ENCODE results near the gene TREML2.

The TREML2 gene

GRCh38 chr6:41177695-41178094 lies 23.3 kb downstream of the TREML2 start:
- ATAC-seq (replicated peaks): no peak
- H3K9me3 Mint-ChIP-seq: peaks cover 0 to 5% of the 10 kb centered on the region in 2 donors
- H3K27me3 Mint-ChIP-seq: no peaks in the 10 kb centered on the region
- no peak overlapping the region for H3K4me3 Mint-ChIP-seq
- no peak for DNase-seq
- H3K36me3 Mint-ChIP-seq: peaks cover 4% of the 10 kb centered on the region in 2 donors
- H3K27ac Mint-ChIP-seq: no peak overlapping the region
- peaks cover 9 to 17% of the 10 kb centered on the region in 2 donors for H3K4me1 Mint-ChIP-seq

- Mint-ChIP-seq H3K36me3 (peaks cover 4% of the 10 kb centered on the region in 2 donors), H3K9me3 (peaks cover 0 to 4% of the 10 kb centered on the region in 2 donors), H3K4me1 (peaks cover 6 to 12% of the 10 kb centered on the region in 2 donors), H3K4me3 (no peak overlapping the region), H3K27me3 (no peaks in the 10 kb centered on the region), H3K27ac (no peak overlapping the region)
- DNase-seq (no peak), ATAC-seq (replicated peaks) (no peak)
Measured at GRCh38 chr6:41177287-41177686, 23.7 kb downstream of the TREML2 start.

- Mint-ChIP-seq H3K4me1 (peaks cover 3 to 6% of the 10 kb centered on the region in 2 donors), H3K27me3 (no peaks in the 10 kb centered on the region), H3K27ac (no peak overlapping the region), H3K4me3 (no peak overlapping the region), H3K36me3 (peaks cover 4% of the 10 kb centered on the region in 2 donors), H3K9me3 (peaks cover 0 to 4% of the 10 kb centered on the region in 2 donors)
- DNase-seq (no peak), ATAC-seq (replicated peaks) (no peak)
Measured at GRCh38 chr6:41176189-41176588, 24.8 kb downstream of the TREML2 start.

GRCh38 chr6:41175084-41175483 lies 25.9 kb downstream of the TREML2 start:
- ATAC-seq (replicated peaks) (no peak), DNase-seq (no peak)
- Mint-ChIP-seq H3K27me3 (no peaks in the 10 kb centered on the region), H3K36me3 (peaks cover 4% of the 10 kb centered on the region in 2 donors), H3K27ac (no peak overlapping the region), H3K4me1 (peaks cover 6 to 11% of the 10 kb centered on the region in 2 donors), H3K9me3 (peaks cover 0 to 4% of the 10 kb centered on the region in 2 donors), H3K4me3 (no peak overlapping the region)

- H3K4me1 Mint-ChIP-seq: peaks cover 6 to 11% of the 10 kb centered on the region in 2 donors
- H3K9me3 Mint-ChIP-seq: peaks cover 0 to 4% of the 10 kb centered on the region in 2 donors
- peak overlapping the region; percentile 53 for H3K27ac Mint-ChIP-seq
- H3K27me3 Mint-ChIP-seq: no peaks in the 10 kb centered on the region
- H3K4me3 Mint-ChIP-seq: no peak overlapping the region
- DNase-seq: no peak
- H3K36me3 Mint-ChIP-seq: peaks cover 4% of the 10 kb centered on the region in 2 donors
- ATAC-seq (replicated peaks): peak; percentile 65 to 88
Measured at GRCh38 chr6:41174610-41175009, 26.3 kb downstream of the TREML2 start.

- Mint-ChIP-seq H3K27ac (no peak overlapping the region), H3K36me3 (peaks cover 4% of the 10 kb centered on the region in 2 donors), H3K4me3 (no peak overlapping the region), H3K27me3 (peaks cover 2 to 9% of the 10 kb centered on the region in 2 donors), H3K9me3 (peaks cover 0 to 4% of the 10 kb centered on the region in 2 donors), H3K4me1 (peaks cover 12 to 20% of the 10 kb centered on the region in 2 donors)
- DNase-seq (no peak), ATAC-seq (replicated peaks) (no peak)
Measured at GRCh38 chr6:41171908-41172307, 29.0 kb downstream of the TREML2 start.

- Mint-ChIP-seq H3K36me3 (peaks cover 4% of the 10 kb centered on the region in 2 donors), H3K27me3 (peaks cover 4 to 11% of the 10 kb centered on the region in 2 donors), H3K9me3 (peaks cover 0 to 4% of the 10 kb centered on the region in 2 donors), H3K4me3 (no peak overlapping the region), H3K4me1 (peaks cover 11 to 22% of the 10 kb centered on the region in 2 donors), H3K27ac (peak overlapping the region; percentile 15)
- DNase-seq (no peak), ATAC-seq (replicated peaks) (no peak)
Measured at GRCh38 chr6:41170547-41171160, 30.3 kb downstream of the TREML2 start.

GRCh38 chr6:41167173-41167963 lies 33.6 kb downstream of the TREML2 start:
- no peak overlapping the region for H3K4me3 Mint-ChIP-seq
- no peak for DNase-seq
- no peaks in the 10 kb centered on the region for H3K9me3 Mint-ChIP-seq
- no peaks in the 10 kb centered on the region for H3K36me3 Mint-ChIP-seq
- peaks cover 8 to 11% of the 10 kb centered on the region in 2 donors for H3K27me3 Mint-ChIP-seq
- no peak overlapping the region for H3K27ac Mint-ChIP-seq
- ATAC-seq (replicated peaks): peak; percentile 51 to 58
- peaks cover 19 to 35% of the 10 kb centered on the region in 2 donors for H3K4me1 Mint-ChIP-seq

- H3K4me1 Mint-ChIP-seq: peaks cover 23 to 39% of the 10 kb centered on the region in 2 donors
- peaks cover 16 to 18% of the 10 kb centered on the region in 2 donors for H3K27me3 Mint-ChIP-seq
- no peaks in the 10 kb centered on the region for H3K36me3 Mint-ChIP-seq
- peak; percentile 48 to 58 for ATAC-seq (replicated peaks)
- no peak for DNase-seq
- H3K4me3 Mint-ChIP-seq: no peak overlapping the region
- no peaks in the 10 kb centered on the region for H3K9me3 Mint-ChIP-seq
- H3K27ac Mint-ChIP-seq: no peak overlapping the region
Measured at GRCh38 chr6:41164551-41165120, 36.3 kb downstream of the TREML2 start.

- no peak overlapping the region for H3K27ac Mint-ChIP-seq
Measured at GRCh38 chr6:41163419-41163717, 37.6 kb downstream of the TREML2 start.

GRCh38 chr6:41162687-41163418 lies 38.1 kb downstream of the TREML2 start, which contains the start of gene TREM2:
TSS of gene TREM2 (minus strand) at chr6:41163116. CDS start at chr6:41163082, 34 bp downstream.
- Mint-ChIP-seq H3K27ac (no peak within 1 kb of the TSS), H3K9me3 (no peaks in the 10 kb centered on the region), H3K36me3 (no peaks in the 10 kb centered on the region), H3K4me1 (peaks cover 23 to 39% of the 10 kb centered on the region in 2 donors), H3K27me3 (peaks cover 16 to 18% of the 10 kb centered on the region in 2 donors), H3K4me3 (peak within 1 kb of the TSS in 1 of 2 donors; percentile 45)
- DNase-seq (no peak), ATAC-seq (replicated peaks) (no peak)

More at GRCh38 chr6:41163419-41163717, 37.6 kb downstream of the TREML2 start:
- peaks cover 16 to 18% of the 10 kb centered on the region in 2 donors for H3K27me3 Mint-ChIP-seq
- H3K4me1 Mint-ChIP-seq: peaks cover 23 to 39% of the 10 kb centered on the region in 2 donors
- no peak overlapping the region for H3K4me3 Mint-ChIP-seq
- no peaks in the 10 kb centered on the region for H3K9me3 Mint-ChIP-seq
- DNase-seq: no peak
- no peak for ATAC-seq (replicated peaks)
- no peaks in the 10 kb centered on the region for H3K36me3 Mint-ChIP-seq

- no peak for DNase-seq
- peak; percentile 45 to 47 for ATAC-seq (replicated peaks)
- peaks cover 18 to 31% of the 10 kb centered on the region in 2 donors for H3K4me1 Mint-ChIP-seq
Measured at GRCh38 chr6:41161851-41162552, 38.9 kb downstream of the TREML2 start.

GRCh38 chr6:41161380-41161779 lies 39.6 kb downstream of the TREML2 start:
- DNase-seq (no peak), ATAC-seq (replicated peaks) (no peak)
- Mint-ChIP-seq H3K4me1 (peaks cover 15 to 28% of the 10 kb centered on the region in 2 donors), H3K27me3 (peaks cover 7 to 13% of the 10 kb centered on the region in 2 donors), H3K27ac (no peak overlapping the region), H3K9me3 (no peaks in the 10 kb centered on the region), H3K4me3 (no peak overlapping the region), H3K36me3 (no peaks in the 10 kb centered on the region)

More at GRCh38 chr6:41161851-41162552, 38.9 kb downstream of the TREML2 start:
- H3K4me3 Mint-ChIP-seq: peak overlapping the region in 1 of 2 donors; percentile 45
- H3K27me3 Mint-ChIP-seq: peaks cover 10 to 15% of the 10 kb centered on the region in 2 donors
- no peaks in the 10 kb centered on the region for H3K36me3 Mint-ChIP-seq
- no peaks in the 10 kb centered on the region for H3K9me3 Mint-ChIP-seq
- H3K27ac Mint-ChIP-seq: no peak overlapping the region

All from stimulated activated naive B cell treated with anti-CD40 and anti-IgM and Interleukin-4, amounts not matched to agents 10 μg/mL and 1 μg/mL and 100 μg/mL, for 72 hours (primary cell).